Measurements from ENCODE around the gene CCDC92. TPM values are rescaled to one million over a fixed set of nuclear protein-coding genes. Genes with fewer than 3 reads are reported as not detected.
A peak's percentile ranks its signal among the peaks of the same experiment; 100 is the strongest.

CCDC92 gene
- total RNA-seq, 1 donor from 2014 or later, result 48.6 TPM

- intact Hi-C loops (cut with DNase I), result no loop called here
- Histone ChIP-seq H3K9me3 (no peaks in the 10 kb centered on the region), H3K4me3 (no peak overlapping the region), H3K27me3 (no peaks in the 10 kb centered on the region), H3K4me1 (peaks cover 16% of the 10 kb centered on the region), H3K27ac (no peak overlapping the region), H3K36me3 (peaks cover 9% of the 10 kb centered on the region)
- ATAC-seq (peak; percentile 26), DNase-seq (peak; percentile 60)
- no peak for TF ChIP-seq CTCF (IDR thresholded peaks at IDR 0.05)
Measured at GRCh38 chr12:123934829-123935228, 37.8 kb downstream of the CCDC92 start.

- no peaks in the 10 kb centered on the region for H3K27me3 ChIP-seq
- DNase-seq (peak; percentile 52), ATAC-seq (no peak)
- H3K9me3 ChIP-seq, result no peaks in the 10 kb centered on the region
- H3K4me3 ChIP-seq, result no peak overlapping the region
- H3K27ac ChIP-seq, result no peak overlapping the region
- H3K4me1 ChIP-seq, result peaks cover 16% of the 10 kb centered on the region
- TF ChIP-seq CTCF (IDR thresholded peaks at IDR 0.05), result no peak
- H3K36me3 ChIP-seq, result peaks cover 9% of the 10 kb centered on the region
- intact Hi-C loops (cut with DNase I), result no loop called here
Measured at GRCh38 chr12:123934016-123934620, 38.5 kb downstream of the CCDC92 start.

GRCh38 chr12:123933214-123933613 is 39.4 kb downstream of the CCDC92 start:
- Histone ChIP-seq H3K9me3 (no peaks in the 10 kb centered on the region), H3K27ac (no peak overlapping the region), H3K36me3 (peaks cover 9% of the 10 kb centered on the region), H3K4me3 (no peak overlapping the region), H3K27me3 (no peaks in the 10 kb centered on the region), H3K4me1 (peaks cover 10% of the 10 kb centered on the region)
- ATAC-seq (no peak), DNase-seq (peak; percentile 55)
- no peak for TF ChIP-seq CTCF (IDR thresholded peaks at IDR 0.05)
- intact Hi-C loops (cut with DNase I), result no loop called here

GRCh38 chr12:123931686-123932321 is 40.8 kb downstream of the CCDC92 start:
- ATAC-seq (peak; percentile 37), DNase-seq (peak; percentile 64)
- Histone ChIP-seq H3K4me3 (no peak overlapping the region), H3K4me1 (no peaks in the 10 kb centered on the region), H3K9me3 (no peaks in the 10 kb centered on the region), H3K36me3 (peaks cover 5% of the 10 kb centered on the region), H3K27me3 (no peaks in the 10 kb centered on the region), H3K27ac (no peak overlapping the region)
- TF ChIP-seq CTCF (IDR thresholded peaks at IDR 0.05), result no peak
- intact Hi-C loops (cut with DNase I), result no loop called here

GRCh38 chr12:123929946-123930583 is 42.6 kb downstream of the CCDC92 start:
- DNase-seq (peak; percentile 34), ATAC-seq (no peak)
- TF ChIP-seq CTCF (IDR thresholded peaks at IDR 0.05), result no peak
- H3K27ac ChIP-seq, result no peak overlapping the region
- intact Hi-C loops (cut with DNase I), result no loop called here
- no peaks in the 10 kb centered on the region for H3K27me3 ChIP-seq
- no peak overlapping the region for H3K4me3 ChIP-seq
- no peaks in the 10 kb centered on the region for H3K4me1 ChIP-seq
- no peaks in the 10 kb centered on the region for H3K9me3 ChIP-seq
- H3K36me3 ChIP-seq, result no peaks in the 10 kb centered on the region

All from upper lobe of right lung (tissue), 1 donor.